HEK293T (cell line): ENCODE measurements around the gene RAET1L.

Experiments
- ARNT ChIP-seq: fragments of 450-650 bp; IDR thresholded peaks from 2 replicates; pipeline ENCODE4 v1.6.1; 2017; ENCODE audit warnings: mild to moderate bottlenecking
- SUZ12 ChIP-seq: fragments of 450-650 bp; IDR thresholded peaks from 2 replicates; pipeline ENCODE4 v1.6.1; 2016; ENCODE audit warnings: mild to moderate bottlenecking

GRCh38 chr6:150033207-150033771 lies 8.0 kb upstream of the RAET1L start:
- TF ChIP-seq ARNT (no peak), SUZ12 (no peak)
